ENCODE results near the gene HAPLN3.

DNA sequence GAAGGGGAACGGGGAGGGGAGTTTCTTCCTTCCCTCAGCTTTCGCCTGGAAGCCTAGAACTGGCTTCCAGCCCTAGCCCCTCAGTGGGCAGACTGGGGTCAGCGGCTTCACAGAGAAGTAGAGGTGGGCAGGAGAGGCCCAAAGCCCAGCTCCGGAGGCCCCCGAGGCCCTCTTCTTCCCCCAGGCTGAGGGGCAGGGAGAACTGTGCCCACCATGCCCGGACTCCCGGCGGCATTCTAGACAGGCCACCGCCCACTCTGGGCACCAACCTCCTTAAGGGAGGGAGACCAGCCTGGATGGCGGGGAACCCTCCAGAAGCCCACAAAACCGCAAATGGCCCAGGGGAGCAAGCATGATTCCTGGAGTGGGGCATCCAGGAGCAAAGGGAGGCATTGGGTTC is 17.9 kb downstream of the HAPLN3 start:
- TF ChIP-seq ZNF274 (IDR thresholded peaks at IDR 0.05; ENCODE audit: low read depth, low read length): no peak
- TF ChIP-seq YY1 (IDR thresholded peaks at IDR 0.05; ENCODE audit: insufficient read depth, insufficient read length): no peak
